Right renal cortex interstitium (tissue), 3 donors: Measurements from ENCODE around the gene BRD7. TPM values are rescaled to one million over a fixed set of nuclear protein-coding genes. Genes with fewer than 3 reads are reported as not detected.

Source experiments
- DNase-seq, 3 donors: peaks; one replicate each; pipeline ENCODE4 v3.0.0-alpha.2; 2013; ENCODE audit warnings: low read depth in 3 of 3, low spot score in 2 of 3
- polyA plus RNA-seq, 3 donors: library from polyadenylated mRNA; unstranded; fragments of 120-200 nt; gene quantifications; one replicate each; pipeline ENCODE4 v1.2.1, GENCODE V29; 2013; ENCODE audit not compliant: insufficient read length in 3 of 3

Gene BRD7
- polyA plus RNA-seq, 3 donors, result 123 to 155 (median 139) TPM

DNA sequence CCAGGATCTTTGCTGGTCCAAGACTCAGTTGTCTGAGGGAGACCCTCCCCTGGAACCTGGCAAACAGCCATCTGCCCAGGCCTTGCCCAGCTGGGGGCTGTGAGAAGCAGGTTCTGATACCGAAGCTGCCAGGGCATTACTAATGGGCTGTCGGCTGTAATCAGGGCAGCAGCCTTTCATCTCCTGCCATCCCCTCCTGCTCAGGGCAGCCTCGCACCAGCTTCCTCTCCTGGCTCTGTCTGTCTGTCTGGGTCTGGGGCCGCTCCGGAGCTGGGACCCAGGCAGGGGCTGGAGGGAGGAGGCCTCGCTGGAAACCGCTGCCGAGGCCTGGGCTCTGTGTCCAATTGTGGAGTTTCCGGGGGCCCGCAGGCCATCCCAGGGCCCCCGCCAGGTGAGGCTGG is 21.6 kb upstream of the BRD7 start:
- DNase-seq, result no peak

DNA sequence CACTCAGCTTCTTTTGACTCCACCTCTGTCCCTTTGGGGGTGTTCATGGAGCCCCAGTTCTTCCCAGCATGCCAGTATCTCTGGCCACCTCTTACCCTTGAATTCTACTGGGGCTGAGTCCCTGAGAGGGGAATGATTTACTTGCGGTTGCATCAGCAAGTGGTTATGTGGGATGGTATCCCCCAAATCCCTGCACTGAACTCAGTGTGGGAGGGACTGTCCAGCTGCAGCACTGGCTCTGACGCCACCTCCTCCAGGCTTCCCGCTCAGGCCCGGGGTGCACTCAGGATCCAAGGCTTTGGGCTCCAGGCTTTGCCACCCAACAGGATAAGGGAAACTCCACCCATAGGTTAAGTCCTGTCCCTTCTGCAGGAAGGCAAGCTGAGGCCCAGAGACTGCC is 21.1 kb upstream of the BRD7 start:
- DNase-seq, result no peak

DNA sequence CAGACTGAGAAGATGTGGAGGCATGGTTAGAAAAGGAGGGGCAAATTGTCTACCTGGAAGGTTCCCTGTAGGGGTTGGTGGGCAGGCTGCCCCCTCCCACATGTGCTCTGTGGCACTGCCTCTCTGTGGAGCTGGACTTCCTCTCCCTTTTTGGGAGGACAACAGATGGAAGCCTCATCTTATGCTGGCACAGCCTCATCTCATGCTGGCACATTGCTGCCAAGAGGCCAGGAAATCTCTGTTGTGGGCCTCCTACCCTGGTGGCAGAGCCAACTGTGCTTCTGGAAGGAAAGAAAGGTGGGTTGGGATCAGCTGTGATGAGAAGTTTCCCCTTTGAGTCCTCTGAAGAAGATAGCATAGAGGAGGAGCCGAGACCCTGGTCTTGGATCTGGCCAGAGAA is 19.7 kb upstream of the BRD7 start:
- no peak for DNase-seq

DNA sequence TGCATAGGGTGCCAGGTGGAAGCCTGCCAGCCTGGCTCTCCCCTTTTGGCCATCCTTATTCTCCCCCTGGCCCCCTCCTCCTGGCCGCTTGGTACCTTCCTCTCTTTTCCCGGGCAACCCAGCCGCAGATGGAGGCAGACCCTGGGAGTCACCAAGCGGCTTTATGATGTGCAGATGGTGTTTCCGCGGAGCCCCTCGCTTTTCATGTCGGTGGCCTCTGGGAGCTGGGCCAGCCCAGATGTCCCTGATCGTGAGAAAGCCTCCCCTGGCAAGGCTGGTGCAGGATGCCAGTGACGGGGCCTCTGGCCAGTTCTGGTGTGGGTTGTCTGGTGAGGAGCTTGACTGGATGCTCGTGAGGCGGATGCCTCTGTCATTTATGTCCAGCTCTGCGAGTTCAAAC is 18.0 kb upstream of the BRD7 start:
- DNase-seq, result no peak

DNA sequence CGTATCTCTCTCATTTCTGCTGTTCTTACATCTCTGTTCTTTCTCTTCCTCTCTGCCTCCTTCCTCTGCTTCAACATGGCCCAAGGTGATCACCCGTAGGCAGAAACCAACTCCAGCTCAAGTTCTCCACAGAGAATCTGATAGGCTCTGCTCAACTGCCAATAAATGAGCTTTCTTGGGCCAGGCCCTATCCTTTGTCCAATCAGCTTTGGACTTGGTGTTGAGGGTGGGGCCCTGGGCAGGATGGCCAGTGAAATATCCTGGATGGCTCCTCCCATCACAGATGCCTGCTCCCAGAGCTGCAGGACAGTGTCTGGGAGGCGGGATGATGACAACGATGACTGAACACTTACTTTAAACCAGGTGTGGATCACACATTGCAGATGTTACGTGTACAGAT is 17.4 kb upstream of the BRD7 start:
- no peak for DNase-seq

DNA sequence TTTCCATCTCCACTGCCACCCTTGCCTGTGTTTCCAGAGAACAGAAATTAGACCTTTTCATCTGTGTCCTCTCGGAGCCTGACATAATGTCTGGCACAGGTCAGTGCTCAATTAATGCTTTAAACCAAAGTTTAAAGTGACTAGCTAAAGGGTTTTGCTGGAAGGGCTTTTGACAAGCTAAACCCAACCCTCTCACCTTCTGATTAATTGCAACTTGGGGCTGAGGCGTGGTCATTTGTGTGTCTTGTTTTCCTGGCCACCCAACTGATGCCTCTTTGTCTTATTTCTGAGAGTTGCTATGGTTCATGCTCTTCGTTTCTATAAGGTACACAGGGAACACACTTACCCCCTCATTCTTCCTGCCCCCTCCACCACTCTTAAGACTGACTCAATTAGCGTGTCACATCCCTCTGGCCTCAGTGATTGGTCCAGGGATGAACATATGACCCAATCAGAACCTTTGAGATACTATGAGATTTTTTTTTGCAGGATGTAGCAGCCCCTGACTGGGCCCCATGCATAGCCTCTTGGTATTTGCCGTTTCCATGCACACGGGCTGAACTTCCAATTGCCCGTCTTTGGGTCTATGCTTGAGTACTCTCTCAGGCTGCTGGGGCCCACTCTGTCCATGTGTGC is 15.8 kb upstream of the BRD7 start:
- DNase-seq, result no peak

DNA sequence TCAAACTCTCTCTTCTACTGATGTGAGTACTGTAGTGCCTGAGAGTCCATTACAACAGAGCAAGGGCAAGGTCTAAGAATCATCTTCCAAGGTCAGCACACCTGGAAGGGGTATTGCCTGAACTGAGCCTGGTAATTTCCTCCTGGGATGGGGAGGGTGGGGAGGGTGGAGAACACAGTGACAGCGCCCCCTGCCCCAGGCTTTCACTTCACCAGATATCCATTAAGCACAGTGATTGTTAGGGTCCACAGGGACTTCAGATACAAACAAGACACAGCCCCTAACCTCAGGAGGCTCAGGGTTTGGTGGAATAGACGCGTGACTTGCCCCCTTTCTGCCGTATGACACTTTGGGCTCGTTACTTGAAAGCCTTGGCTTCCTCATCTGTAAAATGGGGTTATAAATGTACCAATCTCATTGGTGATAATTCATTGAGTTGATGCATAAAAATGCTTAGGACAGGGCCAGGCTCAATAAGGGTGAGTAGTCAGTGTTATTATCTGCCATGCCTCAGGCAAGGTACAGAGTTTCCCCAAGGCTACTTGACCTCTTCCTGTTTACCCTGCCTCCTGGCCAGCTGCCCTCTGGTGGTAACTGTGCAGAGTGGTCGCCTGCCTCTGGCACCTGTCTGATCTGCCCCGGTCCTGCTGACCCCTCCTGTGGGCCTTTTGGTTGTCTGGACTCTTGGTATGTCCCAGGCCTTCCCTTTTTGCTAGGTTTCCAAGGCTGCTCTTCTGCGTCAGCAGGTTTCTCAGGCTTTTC is 13.1 kb upstream of the BRD7 start:
- DNase-seq, result no peak

DNA sequence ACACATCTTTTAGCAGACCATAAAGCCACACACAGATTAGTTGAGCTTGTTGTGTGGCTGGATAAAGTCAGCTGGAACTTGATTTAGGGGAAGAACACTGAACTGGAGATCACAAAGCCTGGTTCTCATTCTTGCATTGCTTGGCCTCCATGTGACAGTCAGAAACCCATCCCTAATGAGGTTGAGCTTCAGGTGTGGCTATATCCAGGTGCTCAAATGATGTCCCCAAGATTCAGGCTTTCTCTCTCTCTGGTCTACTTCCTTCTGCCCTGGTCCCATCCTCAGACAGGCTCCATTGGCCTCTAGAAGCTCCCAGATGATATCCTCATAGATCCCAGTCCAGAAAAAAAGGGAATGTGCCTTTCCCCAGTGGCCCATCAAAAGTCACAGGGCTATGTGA is 9.6 kb upstream of the BRD7 start:
- no peak for DNase-seq

DNA sequence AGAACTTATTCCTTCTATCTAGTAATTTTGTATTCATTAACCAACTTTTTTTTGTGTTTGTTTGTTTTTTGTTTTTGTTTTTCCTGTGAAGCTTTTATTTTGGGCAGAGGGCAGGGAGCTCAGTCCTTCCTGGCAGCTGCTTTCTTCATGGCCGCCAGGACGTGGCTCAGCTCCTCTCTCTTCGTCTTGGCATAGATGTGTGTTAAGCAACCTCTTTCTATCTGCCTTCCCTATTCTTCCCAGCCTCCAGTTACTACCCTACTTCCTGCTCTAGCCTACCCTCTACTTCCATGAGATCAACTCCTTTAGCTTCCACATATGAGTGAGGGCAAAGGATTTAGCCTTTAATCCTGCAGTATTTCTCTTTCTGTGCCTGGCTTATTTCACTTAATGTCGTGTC is 8.2 kb upstream of the BRD7 start:
- no peak for DNase-seq

DNA sequence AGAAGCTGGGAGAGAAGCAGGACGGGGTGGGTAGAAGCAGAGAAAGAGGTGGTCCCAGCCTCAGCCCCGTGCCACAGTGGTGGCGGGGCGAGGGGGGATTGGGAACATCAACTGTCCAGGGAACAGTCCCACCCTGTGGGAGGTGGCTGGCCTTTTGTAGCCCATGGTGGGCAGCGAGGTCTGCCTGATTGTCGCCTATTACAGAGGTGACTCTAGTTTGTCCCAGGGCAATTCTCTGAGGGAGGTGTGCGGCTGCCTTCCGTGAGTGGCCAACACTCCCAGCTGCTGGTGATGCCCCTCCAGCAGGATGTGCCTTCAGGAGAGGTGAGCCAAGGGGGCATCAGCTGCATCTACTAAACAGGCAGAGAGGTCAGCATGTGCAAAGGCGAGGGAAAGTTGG is 5.0 kb upstream of the BRD7 start:
- no peak for DNase-seq

DNA sequence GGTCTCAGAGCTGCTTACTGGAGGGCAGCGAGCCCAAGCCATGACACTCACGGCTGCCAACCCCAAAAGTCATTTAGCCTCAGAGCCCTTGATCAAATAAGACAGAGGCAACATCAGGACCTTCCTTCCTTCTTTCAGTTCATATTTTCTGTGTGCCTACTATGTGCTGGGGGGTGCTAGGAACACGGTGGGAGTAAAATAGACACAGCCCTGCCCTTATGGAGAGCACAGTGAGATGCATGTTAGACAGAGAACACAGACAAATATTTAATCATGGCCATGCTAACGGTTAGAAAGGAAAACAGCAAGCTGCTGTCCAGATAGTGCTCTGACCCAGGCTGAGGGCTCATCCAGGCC is 4.5 kb upstream of the BRD7 start:
- DNase-seq, result no peak

DNA sequence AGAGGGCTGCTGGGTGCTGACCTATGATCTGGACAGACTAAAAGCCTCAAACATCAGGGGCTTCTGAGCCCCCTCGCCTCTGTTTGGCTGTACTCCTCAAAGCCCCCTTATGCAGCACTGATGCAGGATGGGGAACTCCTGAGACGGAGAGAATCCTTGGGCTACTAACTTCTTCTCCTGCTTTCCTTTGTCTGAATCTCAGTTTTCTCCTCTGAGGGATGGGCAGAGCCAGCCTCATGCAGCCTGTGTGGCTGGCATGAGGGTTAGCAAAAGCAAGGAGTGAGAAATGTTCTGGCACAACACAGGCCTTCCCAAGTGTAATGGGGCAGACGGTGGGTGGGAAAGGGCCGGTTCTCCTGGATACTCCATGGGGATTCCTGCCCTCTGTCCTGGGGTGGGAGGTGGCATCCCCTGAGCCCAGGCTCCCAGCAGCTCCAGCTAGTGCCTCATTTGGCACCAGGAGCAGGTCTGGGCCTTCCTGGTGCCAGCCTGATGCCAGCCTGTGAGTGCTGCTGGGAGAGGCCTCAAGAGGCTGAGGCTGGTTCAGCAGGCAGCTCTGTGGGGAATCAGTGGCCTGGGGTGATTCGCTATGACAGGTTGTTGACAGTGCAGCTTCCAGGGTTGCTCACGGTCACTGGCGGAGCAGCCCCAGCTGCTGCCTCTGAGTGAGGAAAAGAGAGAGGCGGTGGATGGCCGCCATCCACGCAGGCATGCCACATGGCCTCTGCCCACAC is 4.0 kb upstream of the BRD7 start:
- DNase-seq, result no peak

DNA sequence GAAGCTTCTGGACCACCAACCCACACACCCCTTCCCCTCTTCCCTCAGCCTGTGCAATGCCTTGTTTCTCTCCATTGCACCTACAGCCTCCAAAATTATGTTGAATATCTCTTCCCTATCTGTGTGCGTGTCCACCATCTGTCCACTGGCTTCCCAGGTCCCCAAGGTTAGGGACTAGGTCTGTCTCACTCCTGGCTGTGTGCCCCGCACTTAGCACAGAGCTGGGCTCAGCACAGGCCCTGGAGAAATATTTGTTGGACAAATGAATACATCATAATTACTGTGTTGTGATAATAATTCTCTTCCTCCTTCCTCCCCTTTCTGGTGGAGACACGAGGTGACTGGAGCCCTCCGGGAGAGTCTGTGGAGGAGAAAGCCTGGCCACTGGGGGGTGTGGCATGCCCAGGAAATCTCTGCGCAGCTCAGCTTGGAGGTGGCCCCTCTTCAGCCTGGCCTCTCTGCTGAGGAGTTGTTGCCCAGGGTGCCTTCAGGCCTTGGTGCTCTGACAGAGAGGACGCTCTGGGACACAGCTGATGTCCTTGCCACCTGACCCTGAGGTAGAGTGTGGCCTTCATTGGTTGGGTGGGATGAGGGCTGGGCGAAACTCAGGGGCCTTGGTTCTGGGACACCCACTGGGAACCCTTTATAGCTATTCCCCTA is 3.3 kb upstream of the BRD7 start:
- DNase-seq, result no peak

DNA sequence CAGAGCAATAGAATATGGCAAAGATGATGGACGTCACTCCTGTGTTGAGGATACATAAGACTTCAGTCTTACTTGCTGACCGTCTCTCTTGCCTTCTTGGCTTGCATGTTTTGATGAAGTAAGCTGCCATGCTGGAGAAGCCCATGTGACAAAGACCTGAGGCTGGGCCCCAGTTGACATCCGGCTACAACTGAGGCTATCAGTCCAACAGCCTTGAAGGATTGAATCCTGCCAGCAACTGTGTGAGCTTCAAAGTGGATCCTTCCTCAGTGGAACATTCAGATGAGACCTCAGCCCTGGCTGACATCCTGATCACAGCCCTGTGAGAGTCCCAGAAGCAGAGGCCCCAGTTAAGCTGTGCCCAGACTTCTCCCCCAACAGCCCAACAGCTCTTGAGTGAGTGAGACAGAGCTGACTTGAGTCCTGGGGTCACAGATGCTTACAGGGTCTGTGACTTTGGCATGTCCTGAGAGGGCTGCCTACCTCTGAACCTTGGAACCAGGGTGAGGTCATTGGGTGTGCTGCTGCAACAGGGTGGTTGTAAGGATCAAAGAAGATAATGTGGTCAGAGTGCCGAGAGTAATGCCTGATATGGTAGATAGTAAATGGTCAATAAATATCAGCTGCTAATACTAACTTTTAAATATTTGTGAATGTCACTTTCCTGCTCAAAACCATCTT is 2.4 kb upstream of the BRD7 start:
- DNase-seq, result no peak

DNA sequence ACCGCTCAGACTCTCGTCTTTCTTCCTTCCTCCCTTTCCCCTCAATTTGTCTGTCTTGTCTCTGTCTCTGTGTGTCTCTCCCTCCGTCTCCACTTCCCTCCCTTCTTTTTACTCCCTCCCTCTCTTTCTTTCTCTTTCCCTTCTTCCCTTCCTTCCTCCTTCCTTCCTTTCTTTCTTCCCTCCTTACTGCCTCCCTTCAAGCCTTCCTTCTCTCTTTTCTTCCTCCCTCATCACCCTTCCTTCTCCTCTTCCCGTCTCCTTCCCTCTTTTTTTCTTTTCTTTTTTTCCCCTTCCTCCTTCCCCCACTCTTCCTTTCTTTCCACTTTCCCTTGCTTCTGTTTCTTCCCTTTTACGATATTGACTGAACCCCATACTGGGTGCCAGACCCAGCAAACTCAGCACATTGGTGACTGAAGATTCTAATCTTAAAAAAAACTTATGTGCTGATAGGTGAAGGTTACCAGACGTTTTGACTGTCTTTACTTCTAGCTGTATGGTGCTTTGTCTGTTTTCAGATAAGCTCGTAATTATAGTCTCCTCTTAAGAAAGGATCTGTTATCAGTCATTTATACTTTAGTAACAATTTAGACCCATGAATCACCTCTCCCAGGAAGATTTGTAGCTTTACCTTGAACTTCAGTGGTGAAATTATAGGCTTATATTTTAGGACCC is 481 bp upstream of the BRD7 start:
- no peak for DNase-seq

DNA sequence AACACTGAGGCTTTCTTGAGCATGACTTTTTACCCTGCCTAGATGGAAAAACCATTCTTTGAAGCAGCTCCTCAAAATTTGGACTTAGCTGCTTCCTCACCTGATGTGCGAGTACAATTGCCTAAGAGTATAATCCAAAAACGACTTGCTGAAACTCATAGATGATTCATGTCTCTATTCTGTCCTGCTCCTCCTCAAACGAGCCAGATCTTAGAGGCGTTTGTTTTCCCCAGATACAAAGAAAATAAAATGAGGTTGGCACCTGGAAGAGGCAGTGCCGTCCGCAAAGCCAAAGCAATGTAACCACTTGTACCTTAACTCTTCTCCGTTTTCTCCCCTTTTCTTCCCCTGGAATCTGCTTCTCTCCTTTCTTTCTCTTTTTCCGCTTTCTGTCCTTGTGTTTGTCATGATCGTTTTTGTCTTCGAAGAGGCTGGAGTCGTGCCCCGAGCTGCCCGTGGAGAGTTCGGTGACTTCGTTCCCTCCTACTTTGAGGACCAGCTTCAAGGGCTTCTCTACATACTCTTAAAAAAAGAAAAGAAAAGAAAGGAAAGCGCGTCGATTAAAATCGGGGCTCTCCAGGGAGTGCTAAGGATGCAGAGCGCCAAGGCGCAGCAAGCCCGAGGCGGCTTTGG is 895 bp downstream of the BRD7 start:
- DNase-seq, result no peak

DNA sequence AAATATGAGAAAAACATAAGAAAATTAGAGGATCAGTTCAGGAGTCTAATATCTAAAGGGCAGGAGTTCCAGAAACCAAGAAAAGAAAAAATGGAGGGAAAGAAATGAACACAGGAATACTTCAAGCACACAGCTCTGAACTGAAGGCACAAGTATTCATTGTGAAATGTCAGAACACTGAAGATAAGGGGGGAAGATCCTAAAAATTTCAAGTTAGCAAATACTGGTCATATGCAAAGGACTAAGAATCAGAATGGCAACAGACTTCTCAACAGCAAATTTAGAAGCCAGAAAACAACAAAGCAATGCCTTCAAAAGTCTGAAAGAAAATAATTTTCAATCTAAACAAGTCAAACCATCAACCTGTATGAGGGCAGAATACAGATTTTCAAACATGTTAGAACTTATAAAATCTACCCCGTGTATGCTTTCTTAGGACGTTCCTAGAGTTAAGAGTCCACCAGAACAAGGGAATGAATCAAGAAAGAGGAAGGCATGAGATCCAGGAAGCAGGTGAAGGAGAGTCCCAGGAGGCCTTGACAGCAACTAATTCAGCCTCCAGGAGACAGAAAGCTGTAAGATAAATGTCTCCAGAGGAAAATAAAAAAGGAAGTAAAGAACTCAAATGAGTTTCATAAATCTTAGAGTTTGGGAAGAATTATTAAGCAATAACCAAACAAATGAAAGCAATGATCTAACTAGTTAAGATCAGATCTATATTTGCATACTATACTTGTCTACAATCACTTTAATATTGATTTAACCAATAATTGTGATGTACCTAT is 2.8 kb downstream of the BRD7 start:
- DNase-seq, result no peak

DNA sequence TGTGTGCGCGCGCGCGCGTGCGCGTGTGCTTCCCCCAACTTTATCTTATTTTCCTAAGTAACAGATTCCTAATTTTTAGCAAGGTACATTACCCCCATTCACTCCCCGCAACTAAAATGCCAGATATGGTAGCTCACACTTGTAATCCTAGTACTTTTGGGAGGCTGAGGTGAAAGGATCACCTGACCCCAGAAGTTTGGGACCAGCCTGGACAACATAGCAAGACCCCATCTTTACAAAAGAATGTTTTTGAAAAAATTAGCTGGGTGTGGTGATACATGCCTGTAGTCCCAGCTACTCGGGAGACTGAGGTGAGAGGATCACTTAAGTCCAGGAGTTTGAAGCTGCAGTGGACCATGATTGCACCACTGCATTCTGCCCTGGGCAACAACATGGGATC is 5.1 kb downstream of the BRD7 start:
- DNase-seq, result no peak

DNA sequence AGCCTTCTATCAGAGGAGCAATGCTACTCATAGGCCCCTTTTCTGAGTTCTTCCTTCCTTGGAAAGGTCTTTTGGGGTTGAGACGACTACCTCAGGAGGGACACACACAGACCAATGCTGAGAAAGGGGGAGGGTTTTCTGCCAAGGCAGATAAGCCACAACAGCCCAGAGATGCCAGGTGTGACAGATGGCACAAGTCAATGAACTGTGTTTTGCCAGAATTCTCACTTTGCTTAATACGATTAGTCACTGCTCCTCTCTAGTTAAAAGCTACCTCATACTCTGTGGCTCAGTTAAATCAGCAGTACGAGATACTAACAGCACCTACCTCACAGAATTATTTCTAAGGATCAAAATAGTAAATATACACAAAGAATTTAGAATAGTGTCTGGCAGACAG is 8.0 kb downstream of the BRD7 start:
- DNase-seq, result no peak
